ENCODE measurements around the gene SLCO3A1.

SLCO3A1 gene

GRCh38 chr15:92071045-92071634 is 217.6 kb downstream of the SLCO3A1 start:
- peak in 1 of 2 donors; percentile 34 for DNase-seq

GRCh38 chr15:92073044-92073785 is 219.7 kb downstream of the SLCO3A1 start:
- no peak for DNase-seq

DNA sequence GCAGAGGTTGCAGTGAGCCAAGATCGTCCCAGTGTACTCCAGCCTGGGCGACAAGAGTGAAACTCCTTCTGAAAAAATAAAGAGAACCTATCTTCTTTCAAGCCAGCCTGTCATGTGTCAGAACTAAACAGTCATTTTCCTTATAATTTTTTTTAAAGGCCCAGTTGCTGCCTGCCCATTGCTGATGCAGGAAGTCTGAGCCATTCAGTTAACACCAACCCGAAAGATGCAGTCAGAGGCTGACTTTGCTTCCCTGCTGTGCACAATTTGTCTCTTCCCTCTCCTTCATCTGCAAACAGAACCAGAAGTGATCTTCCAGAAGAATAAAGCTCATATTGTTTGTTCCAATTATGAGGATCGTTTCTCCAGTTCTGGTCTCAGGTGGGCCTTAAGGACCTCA is 220.6 kb downstream of the SLCO3A1 start:
- peak; percentile 29 to 53 for DNase-seq

DNA sequence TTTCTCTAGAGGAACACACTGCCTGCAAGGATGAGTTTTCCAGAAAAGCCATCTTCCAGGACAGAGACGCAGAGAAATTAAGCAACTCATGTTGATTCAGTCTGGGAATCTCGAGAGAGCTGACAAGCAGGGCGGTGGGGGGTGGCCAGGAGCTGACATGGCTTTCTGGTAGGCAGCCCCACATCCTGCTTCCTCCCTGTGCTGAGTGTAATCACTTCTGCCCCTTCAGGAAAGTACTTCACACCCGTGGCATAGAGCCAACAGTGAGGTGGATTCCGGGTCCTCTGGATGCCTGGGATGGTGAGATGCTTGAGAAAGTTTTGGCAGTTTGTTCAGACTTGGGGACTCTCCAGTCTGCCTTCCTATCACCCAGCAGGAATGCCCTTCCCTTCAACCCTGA is 221.1 kb downstream of the SLCO3A1 start:
- no peak for DNase-seq

GRCh38 chr15:92075764-92076163 is 222.3 kb downstream of the SLCO3A1 start:
- DNase-seq = no peak

DNA sequence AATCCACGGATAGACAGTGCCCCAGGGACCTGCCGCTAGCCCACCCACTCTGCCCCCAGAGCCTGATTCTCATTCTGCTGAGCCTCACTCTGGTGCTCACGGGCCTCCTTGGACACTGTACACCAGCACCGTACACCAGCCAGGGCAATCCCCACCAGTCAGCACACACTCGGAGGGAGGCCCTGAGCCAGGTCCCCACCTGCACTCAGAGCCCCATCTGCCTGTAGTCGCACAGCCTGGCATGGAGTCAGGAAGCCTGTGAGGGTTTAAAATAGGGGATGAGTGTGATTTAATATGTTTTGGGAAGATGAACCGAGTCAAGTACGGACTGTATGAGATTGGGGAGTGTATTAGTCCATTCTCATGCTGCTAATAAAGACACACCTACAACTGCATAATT is 223.0 kb downstream of the SLCO3A1 start:
- DNase-seq = no peak

- peak; percentile 52 to 64 for DNase-seq
These were observed 224.0 kb downstream of the SLCO3A1 start for GRCh38 chr15:92077353-92078085.

- no peak for DNase-seq
These were observed 224.8 kb downstream of the SLCO3A1 start for GRCh38 chr15:92078270-92078669.

GRCh38 chr15:92079047-92079446 is 225.5 kb downstream of the SLCO3A1 start:
- DNase-seq = peak; percentile 12 to 13

DNA sequence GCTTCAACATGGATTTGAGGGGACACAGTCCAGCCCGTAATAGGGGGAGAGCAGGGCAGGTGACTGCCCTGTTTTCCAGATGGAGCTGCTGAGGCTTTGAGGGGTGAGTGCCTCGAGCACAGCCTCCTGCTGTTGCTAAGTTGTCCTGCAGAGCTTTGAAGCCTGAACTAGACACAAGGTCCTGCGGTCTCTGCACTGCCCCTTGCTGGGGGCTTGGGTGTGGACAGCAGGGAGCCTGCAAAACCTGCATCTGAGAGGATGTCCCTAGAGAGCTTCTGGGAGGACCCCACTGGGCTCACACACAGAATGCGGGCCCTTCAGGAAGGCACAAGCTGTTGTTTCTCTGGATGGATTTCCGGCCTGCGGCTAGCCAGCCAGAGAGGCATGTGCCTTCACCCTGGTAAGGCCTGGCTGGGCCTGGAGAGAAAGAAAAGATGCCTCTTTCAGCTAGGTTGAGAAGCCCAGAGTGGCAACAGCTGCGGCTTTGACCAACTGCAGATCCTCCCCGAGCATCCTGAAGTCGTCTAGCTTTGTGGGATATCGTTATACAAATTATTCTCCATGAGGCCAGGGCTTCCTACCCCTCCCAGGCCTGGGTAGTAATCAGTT is 226.2 kb downstream of the SLCO3A1 start:
- no peak for DNase-seq

DNA sequence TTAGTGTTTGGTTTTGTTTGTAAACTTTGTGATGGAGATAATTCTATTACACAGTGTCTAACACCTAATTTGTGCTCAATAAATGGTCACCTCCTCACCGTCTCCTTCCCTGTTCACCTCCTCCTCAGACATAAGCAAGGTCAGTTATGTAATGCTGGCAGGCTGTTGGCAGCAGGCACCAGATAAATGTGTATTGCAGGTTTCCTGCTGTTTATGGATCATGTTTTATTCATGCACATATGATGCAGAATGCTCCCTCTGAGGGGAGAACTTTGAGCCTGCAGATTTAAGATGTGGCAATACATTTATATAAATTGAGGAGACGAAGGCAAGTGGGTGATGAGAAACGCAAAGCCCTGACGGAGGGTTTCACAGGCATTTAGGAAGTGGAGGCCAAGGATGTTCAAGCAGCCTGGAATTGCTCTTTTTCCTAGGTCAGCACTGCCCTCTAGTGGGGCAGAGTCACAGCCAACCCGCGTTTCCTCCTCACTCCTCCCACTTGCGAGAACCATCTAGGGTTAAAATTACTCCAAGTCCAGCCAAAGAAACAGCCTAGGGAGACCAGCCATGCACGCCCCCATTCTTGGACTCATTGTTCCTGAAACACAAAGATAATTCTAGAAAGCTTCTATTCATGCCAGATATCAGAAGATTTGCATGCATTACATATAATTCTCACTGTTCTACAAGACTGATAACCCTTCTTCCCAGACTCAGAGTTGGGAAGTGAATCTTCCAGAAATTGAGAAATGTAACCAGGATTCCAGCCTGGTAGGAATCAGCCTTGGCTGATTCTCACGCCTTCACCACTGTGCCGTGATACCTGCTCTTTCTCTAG is 228.7 kb downstream of the SLCO3A1 start:
- DNase-seq = peak; percentile 70 to 77

DNA sequence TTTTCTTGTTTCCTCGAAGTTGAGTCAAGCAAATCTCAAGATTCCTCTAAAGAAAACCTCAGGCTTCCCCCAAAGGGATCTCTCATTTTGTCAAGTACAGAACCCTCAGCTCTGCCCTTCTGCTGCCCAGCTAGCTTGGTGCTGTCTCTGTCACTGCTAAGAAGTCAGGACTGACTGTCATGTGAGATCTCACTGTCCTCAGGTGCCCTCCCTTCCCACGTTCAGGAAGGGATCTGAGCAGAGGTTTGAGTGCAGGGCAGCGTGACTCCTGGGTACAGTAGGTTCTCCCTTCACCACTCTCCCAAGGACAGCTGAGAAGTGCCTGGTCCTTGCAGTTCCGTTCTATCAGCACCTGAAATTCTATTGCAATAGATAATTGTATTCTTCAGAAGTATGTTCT is 229.7 kb downstream of the SLCO3A1 start:
- DNase-seq = no peak

DNA sequence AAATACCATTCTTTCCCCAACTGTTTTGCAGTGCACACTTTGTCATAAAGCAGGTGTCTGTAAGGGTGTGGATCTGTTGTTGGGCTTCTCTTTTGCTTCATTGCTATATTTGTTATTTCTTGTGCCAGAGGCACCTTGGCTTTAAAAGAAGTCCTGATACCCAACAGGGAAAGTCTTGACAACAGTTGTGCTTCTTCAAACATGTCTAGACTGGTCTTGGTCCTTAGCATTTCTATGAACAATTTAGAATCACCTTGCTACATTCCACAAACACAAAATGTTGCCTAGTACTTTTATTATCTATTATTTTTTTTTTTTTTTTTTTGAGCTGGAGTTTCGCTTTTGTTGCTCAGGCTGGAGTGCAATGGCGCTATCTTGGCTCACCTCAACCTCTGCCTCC is 233.7 kb downstream of the SLCO3A1 start:
- no peak for DNase-seq

- DNase-seq = no peak
These were observed 237.7 kb downstream of the SLCO3A1 start for GRCh38 chr15:92091155-92091734.

GRCh38 chr15:92092289-92093105 is 239.0 kb downstream of the SLCO3A1 start:
- DNase-seq = peak; percentile 26 to 41

GRCh38 chr15:92095693-92096092 is 242.2 kb downstream of the SLCO3A1 start:
- peak in 1 of 2 donors; percentile 48 for DNase-seq

DNA sequence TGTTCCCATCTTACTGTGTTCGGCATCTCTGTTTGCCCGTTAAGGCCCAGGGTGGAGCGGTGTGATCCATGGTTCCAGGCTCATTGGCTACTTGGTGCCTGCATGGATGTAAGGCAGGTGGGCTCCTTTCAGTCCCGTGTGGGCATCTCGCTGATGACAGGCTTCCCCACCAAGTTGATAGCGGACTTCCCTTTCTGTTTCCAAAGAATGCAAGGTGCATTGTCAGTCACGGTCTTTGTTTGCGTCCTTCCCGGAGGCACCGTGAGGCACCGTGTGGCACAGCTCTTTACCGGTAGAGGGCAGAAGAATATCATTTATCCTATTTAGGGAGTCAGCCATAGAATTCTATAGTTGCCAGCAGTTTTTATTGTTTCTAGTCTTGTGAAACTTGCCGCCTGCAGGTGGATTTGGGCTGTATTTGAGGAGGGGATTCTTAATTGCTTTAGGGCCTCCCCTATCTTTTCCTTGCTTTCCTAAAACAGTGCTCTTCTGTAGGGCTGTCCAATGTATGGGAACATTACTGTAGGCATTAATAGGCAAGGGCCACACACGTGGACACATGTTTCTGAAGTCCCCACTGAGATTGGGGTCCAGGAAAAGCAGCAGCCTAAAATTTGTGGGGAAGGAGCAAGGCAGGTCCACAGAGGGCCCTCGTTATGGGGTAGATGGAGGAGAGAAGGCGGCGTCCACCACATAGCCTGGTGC is 244.1 kb downstream of the SLCO3A1 start:
- DNase-seq = peak; percentile 49 to 56

DNA sequence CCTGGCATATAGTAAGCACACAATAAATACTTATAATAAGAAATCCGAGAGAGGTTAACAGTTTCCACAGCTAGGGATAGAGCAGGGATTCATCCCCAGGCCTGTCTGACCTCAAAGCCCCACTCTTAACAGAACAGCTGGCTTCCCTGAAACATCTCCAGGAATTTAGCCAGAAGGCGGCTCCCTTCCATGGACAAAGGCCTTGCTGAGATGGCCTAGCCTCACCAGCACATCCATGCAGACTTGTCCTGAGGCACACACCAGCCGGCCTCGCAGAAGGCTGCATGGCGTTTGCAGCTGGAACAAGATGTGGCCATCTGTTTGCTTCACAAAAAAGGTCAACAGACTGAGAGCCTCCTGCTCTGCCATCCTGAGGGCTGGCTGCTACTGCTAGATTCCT is 245.4 kb downstream of the SLCO3A1 start:
- no peak for DNase-seq

GRCh38 chr15:92100301-92100700 is 246.8 kb downstream of the SLCO3A1 start:
- DNase-seq = no peak

GRCh38 chr15:92100751-92101150 is 247.2 kb downstream of the SLCO3A1 start:
- DNase-seq = no peak
